GM23338 (cell line): ENCODE data around the gene MTMR6. TPM values are rescaled to one million over a fixed set of nuclear protein-coding genes. Genes with fewer than 3 reads are reported as not detected.

Source experiments
- ATAC-seq: fragments of 200-7000 bp; cut with Tn5 transposase; 3 replicates; pipeline ENCODE4 v1.9.1; 2020
- DNase-seq: peaks from one replicate; pipeline ENCODE4 v3.0.0-alpha.2; 2015; ENCODE audit warnings: low spot score
- H2AFZ ChIP-seq: fragments of 200-600 bp; sonication (generic); 2 replicates; pipeline ENCODE4 v1.8.0; 2016; ENCODE audit warnings: antibody characterized with exemption, mild to moderate bottlenecking, moderate library complexity
- H3F3A ChIP-seq: fragments of 200-600 bp; sonication (generic); replicated peaks from 2 replicates; pipeline ENCODE4 v1.8.0; 2017; ENCODE audit warnings: antibody characterized with exemption, mixed run types, low read depth
- H3K27ac ChIP-seq: fragments of 200-600 bp; sonication (generic); 2 replicates; pipeline ENCODE4 v1.6.1; 2016; ENCODE audit warnings: low read depth
- H3K27me3 ChIP-seq: fragments of 200-600 bp; sonication (generic); 2 replicates; pipeline ENCODE4 v1.8.0; 2016; ENCODE audit warnings: mild to moderate bottlenecking, mixed run types, moderate library complexity; ENCODE audit not compliant: insufficient read depth
- H3K36me3 ChIP-seq: fragments of 200-600 bp; sonication (generic); 2 replicates; pipeline ENCODE4 v1.8.0; 2016; ENCODE audit warnings: mild to moderate bottlenecking; ENCODE audit not compliant: insufficient read depth
- H3K4me1 ChIP-seq: fragments of 200-600 bp; sonication (generic); 2 replicates; pipeline ENCODE4 v1.8.0; 2016; ENCODE audit warnings: mild to moderate bottlenecking, moderate library complexity; ENCODE audit not compliant: insufficient read depth
- H3K4me2 ChIP-seq: fragments of 200-600 bp; sonication (generic); 2 replicates; pipeline ENCODE4 v1.7.1; 2017; ENCODE audit warnings: mixed run types
- H3K4me3 ChIP-seq: fragments of 200-600 bp; sonication (generic); 2 replicates; pipeline ENCODE4 v1.6.1; 2016; ENCODE audit warnings: mixed run types
- H3K79me2 ChIP-seq: fragments of 200-600 bp; sonication (generic); replicated peaks from 2 replicates; pipeline ENCODE4 v1.8.0; 2017; ENCODE audit warnings: mild to moderate bottlenecking; ENCODE audit not compliant: insufficient read depth
- H3K9me2 ChIP-seq: fragments of 200-600 bp; sonication (generic); 2 replicates; pipeline ENCODE4 v1.8.0; 2017; ENCODE audit not compliant: insufficient read depth
- H4K20me1 ChIP-seq: fragments of 200-600 bp; sonication (generic); replicated peaks from 2 replicates; pipeline ENCODE4 v1.8.0; 2017; ENCODE audit warnings: mild to moderate bottlenecking; ENCODE audit not compliant: insufficient read depth
- H3K27ac Mint-ChIP-seq: 2 replicates; pipeline ENCODE4 v1.8.0; 2020; ENCODE audit warnings: inconsistent platforms, mild to moderate bottlenecking, moderate library complexity, mixed read lengths
- H3K27me3 Mint-ChIP-seq: 3 replicates; pipeline ENCODE4 v1.8.0; 2022; ENCODE audit warnings: low read depth, mild to moderate bottlenecking, moderate library complexity, mixed read lengths, inconsistent platforms; ENCODE audit not compliant: insufficient read depth, poor library complexity
- H3K36me3 Mint-ChIP-seq: 3 replicates; pipeline ENCODE4 v1.8.0; 2021; ENCODE audit warnings: low read depth, mild to moderate bottlenecking, inconsistent platforms, moderate library complexity, mixed read lengths
- H3K4me1 Mint-ChIP-seq: 3 replicates; pipeline ENCODE4 v1.8.0; 2020; ENCODE audit warnings: mild to moderate bottlenecking, inconsistent platforms, mixed read lengths
- H3K4me3 Mint-ChIP-seq: 3 replicates; pipeline ENCODE4 v1.8.0; 2021; ENCODE audit warnings: moderate library complexity, mild to moderate bottlenecking, inconsistent platforms, mixed read lengths
- H3K9me3 Mint-ChIP-seq: 3 replicates; pipeline ENCODE4 v1.8.0; 2020; ENCODE audit warnings: moderate library complexity, mild to moderate bottlenecking, inconsistent platforms, mixed read lengths
- CREB1 ChIP-seq: fragments of 250-450 bp; sonication (Bioruptor Pico); IDR thresholded peaks from 2 replicates; pipeline ENCODE4 v1.5.0; 2020; ENCODE audit warnings: low read depth, mild to moderate bottlenecking, moderate library complexity
- CTCF ChIP-seq, 2 experiments: fragments of 200-600 bp in 1 of 2; sonication (generic) in 1 of 2; conservative IDR thresholded peaks; 2 replicates each; pipeline versions ENCODE4 v1.5.1 to v1.6.1; 2016 to 2017; ENCODE audit warnings: antibody characterized with exemption in 2 of 2, low read depth in 2 of 2, mild to moderate bottlenecking in 2 of 2, moderate library complexity in 1 of 2
- EZH2 ChIP-seq: fragments of 200-600 bp; sonication (generic); IDR thresholded peaks from one replicate; pipeline ENCODE4 v1.8.0; 2017; ENCODE audit warnings: antibody characterized with exemption, mild to moderate bottlenecking, low read depth; ENCODE audit not compliant: unreplicated experiment
- EZH2phosphoT487 ChIP-seq: fragments of 200-600 bp; sonication (generic); IDR thresholded peaks from one replicate; pipeline ENCODE4 v1.8.1; 2018; ENCODE audit warnings: antibody characterized with exemption; ENCODE audit not compliant: unreplicated experiment
- JUNB ChIP-seq: IDR thresholded peaks from one replicate; pipeline ENCODE4 v1.6.1; 2016; ENCODE audit warnings: antibody characterized with exemption; ENCODE audit not compliant: unreplicated experiment
- NANOG ChIP-seq: IDR thresholded peaks from 2 replicates; pipeline ENCODE4 v1.6.1; 2016; ENCODE audit warnings: antibody characterized with exemption, borderline replicate concordance
- POLR2AphosphoS5 ChIP-seq: IDR thresholded peaks from 2 replicates; pipeline ENCODE4 v1.6.1; 2016; ENCODE audit warnings: antibody characterized with exemption, low read depth
- REST ChIP-seq: IDR thresholded peaks from one replicate; pipeline ENCODE4 v1.6.1; 2018; ENCODE audit warnings: antibody characterized with exemption; ENCODE audit not compliant: unreplicated experiment
- STAT1 ChIP-seq: IDR thresholded peaks from one replicate; pipeline ENCODE4 v1.6.1; 2016; ENCODE audit warnings: antibody characterized with exemption; ENCODE audit not compliant: unreplicated experiment
- ZNF114 ChIP-seq: fragments of 250-450 bp; sonication (Bioruptor Pico); IDR thresholded peaks from 2 replicates; pipeline ENCODE4 v1.5.0; 2020; ENCODE audit warnings: mild to moderate bottlenecking, moderate library complexity
- ZNF331 ChIP-seq: fragments of 250-450 bp; sonication (Bioruptor Pico); IDR thresholded peaks from 2 replicates; pipeline ENCODE4 v1.5.0; 2020; ENCODE audit warnings: low read depth, mild to moderate bottlenecking, moderate library complexity
- polyA plus RNA-seq: library from polyadenylated mRNA; unstranded; fragments of >200 nt; fragmentation: Nextera tagmentation; extraction: Ambion mirVana; gene quantifications from 2 replicates; pipeline ENCODE4 v1.2.1, GENCODE V29; 2016
- total RNA-seq: library from RNA; depleted of rRNA; stranded (reverse); fragments of >200 nt; shearing (Covaris generic); gene quantifications from 2 replicates; pipeline ENCODE4 v1.2.3, GENCODE V29; 2014
- TF ChIP-seq, protein P1 (sequence below): fragments of 250-450 bp; sonication (Bioruptor Pico); IDR thresholded peaks from 2 replicates; pipeline ENCODE4 v1.5.0; 2020; ENCODE audit warnings: mild to moderate bottlenecking, moderate library complexity
- TF ChIP-seq, protein P2 (sequence below): IDR thresholded peaks from 2 replicates; pipeline ENCODE4 v1.6.1; 2016; ENCODE audit warnings: antibody characterized with exemption

Gene MTMR6
- total and polyA plus RNA-seq, 2 experiments from 2014 or later = 4.6 to 9.5 TPM

DNA sequence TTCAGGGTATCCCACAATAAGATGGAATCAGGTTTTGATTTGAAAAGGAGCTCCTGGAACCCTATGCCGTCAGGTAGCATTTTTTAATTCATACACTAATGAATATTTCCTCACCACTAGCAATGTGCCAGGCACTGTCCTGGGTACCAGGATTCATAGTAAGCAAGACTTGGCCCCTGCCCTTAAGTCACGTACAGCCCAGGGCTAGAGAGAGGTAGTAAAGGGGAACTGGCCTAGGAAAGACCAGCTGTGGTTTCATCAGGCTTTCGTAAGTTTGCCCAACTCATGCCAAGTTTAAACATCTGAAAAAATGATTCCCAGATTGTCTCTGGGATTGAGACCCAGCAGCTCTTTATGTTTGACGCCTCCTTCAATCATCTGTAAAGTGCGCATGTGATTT is 69.3 kb downstream of the MTMR6 start:
- Histone ChIP-seq H3K9me2 (no peaks in the 10 kb centered on the region; the same call in 1 of the 2 replicates), H3K36me3 (no peaks in the 10 kb centered on the region), H3F3A (no peaks in the 10 kb centered on the region), H3K4me1 (peaks cover 12% of the 10 kb centered on the region), H3K27ac (no peak overlapping the region), H3K79me2 (no peaks in the 10 kb centered on the region), H2AFZ (peak overlapping the region; percentile 73), H3K4me2 (no peak overlapping the region), H3K4me3 (no peak overlapping the region), H3K27me3 (no peaks in the 10 kb centered on the region), H4K20me1 (no peaks in the 10 kb centered on the region)
- no peak for TF ChIP-seq JUNB
- TF ChIP-seq ZNF331 (CRISPR knock-in tag) = no peak
- TF ChIP-seq, protein P1, sequence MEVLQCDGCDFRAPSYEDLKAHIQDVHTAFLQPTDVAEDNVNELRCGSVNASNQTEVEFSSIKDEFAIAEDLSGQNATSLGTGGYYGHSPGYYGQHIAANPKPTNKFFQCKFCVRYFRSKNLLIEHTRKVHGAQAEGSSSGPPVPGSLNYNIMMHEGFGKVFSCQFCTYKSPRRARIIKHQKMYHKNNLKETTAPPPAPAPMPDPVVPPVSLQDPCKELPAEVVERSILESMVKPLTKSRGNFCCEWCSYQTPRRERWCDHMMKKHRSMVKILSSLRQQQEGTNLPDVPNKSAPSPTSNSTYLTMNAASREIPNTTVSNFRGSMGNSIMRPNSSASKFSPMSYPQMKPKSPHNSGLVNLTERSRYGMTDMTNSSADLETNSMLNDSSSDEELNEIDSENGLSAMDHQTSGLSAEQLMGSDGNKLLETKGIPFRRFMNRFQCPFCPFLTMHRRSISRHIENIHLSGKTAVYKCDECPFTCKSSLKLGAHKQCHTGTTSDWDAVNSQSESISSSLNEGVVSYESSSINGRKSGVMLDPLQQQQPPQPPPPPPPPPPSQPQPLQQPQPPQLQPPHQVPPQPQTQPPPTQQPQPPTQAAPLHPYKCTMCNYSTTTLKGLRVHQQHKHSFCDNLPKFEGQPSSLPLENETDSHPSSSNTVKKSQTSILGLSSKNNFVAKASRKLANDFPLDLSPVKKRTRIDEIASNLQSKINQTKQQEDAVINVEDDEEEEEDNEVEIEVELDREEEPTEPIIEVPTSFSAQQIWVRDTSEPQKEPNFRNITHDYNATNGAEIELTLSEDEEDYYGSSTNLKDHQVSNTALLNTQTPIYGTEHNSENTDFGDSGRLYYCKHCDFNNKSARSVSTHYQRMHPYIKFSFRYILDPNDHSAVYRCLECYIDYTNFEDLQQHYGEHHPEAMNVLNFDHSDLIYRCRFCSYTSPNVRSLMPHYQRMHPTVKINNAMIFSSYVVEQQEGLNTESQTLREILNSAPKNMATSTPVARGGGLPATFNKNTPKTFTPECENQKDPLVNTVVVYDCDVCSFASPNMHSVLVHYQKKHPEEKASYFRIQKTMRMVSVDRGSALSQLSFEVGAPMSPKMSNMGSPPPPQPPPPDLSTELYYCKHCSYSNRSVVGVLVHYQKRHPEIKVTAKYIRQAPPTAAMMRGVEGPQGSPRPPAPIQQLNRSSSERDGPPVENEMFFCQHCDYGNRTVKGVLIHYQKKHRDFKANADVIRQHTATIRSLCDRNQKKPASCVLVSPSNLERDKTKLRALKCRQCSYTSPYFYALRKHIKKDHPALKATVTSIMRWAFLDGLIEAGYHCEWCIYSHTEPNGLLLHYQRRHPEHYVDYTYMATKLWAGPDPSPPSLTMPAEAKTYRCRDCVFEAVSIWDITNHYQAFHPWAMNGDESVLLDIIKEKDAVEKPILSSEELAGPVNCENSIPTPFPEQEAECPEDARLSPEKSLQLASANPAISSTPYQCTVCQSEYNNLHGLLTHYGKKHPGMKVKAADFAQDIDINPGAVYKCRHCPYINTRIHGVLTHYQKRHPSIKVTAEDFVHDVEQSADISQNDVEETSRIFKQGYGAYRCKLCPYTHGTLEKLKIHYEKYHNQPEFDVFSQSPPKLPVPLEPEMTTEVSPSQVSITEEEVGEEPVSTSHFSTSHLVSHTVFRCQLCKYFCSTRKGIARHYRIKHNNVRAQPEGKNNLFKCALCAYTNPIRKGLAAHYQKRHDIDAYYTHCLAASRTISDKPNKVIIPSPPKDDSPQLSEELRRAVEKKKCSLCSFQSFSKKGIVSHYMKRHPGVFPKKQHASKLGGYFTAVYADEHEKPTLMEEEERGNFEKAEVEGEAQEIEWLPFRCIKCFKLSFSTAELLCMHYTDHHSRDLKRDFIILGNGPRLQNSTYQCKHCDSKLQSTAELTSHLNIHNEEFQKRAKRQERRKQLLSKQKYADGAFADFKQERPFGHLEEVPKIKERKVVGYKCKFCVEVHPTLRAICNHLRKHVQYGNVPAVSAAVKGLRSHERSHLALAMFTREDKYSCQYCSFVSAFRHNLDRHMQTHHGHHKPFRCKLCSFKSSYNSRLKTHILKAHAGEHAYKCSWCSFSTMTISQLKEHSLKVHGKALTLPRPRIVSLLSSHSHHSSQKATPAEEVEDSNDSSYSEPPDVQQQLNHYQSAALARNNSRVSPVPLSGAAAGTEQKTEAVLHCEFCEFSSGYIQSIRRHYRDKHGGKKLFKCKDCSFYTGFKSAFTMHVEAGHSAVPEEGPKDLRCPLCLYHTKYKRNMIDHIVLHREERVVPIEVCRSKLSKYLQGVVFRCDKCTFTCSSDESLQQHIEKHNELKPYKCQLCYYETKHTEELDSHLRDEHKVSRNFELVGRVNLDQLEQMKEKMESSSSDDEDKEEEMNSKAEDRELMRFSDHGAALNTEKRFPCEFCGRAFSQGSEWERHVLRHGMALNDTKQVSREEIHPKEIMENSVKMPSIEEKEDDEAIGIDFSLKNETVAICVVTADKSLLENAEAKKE (CRISPR knock-in tag) = no peak
- no peak for TF ChIP-seq POLR2AphosphoS5
- TF ChIP-seq NANOG = no peak
- no peak for TF ChIP-seq STAT1
- TF ChIP-seq CREB1 (CRISPR knock-in tag) = no peak
- TF ChIP-seq, protein P2, sequence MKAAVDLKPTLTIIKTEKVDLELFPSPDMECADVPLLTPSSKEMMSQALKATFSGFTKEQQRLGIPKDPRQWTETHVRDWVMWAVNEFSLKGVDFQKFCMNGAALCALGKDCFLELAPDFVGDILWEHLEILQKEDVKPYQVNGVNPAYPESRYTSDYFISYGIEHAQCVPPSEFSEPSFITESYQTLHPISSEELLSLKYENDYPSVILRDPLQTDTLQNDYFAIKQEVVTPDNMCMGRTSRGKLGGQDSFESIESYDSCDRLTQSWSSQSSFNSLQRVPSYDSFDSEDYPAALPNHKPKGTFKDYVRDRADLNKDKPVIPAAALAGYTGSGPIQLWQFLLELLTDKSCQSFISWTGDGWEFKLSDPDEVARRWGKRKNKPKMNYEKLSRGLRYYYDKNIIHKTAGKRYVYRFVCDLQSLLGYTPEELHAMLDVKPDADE = no peak
- TF ChIP-seq REST = no peak
- no peak for TF ChIP-seq CTCF (conservative IDR thresholded peaks at IDR 0.05; ENCODE audit: low read depth in 2 of 2)
- no peak for TF ChIP-seq EZH2phosphoT487
- TF ChIP-seq EZH2 = no peak
- TF ChIP-seq ZNF114 (CRISPR knock-in tag) = no peak
- DNase-seq (no peak), ATAC-seq (no peak)
- peaks cover 11% of the 10 kb centered on the region for H3K4me1 Mint-ChIP-seq
- no peak overlapping the region for H3K4me3 Mint-ChIP-seq
- no peak overlapping the region for H3K27ac Mint-ChIP-seq
- H3K9me3 Mint-ChIP-seq = no peaks in the 10 kb centered on the region
- H3K36me3 Mint-ChIP-seq = no peaks in the 10 kb centered on the region
- H3K27me3 Mint-ChIP-seq = peaks cover 3% of the 10 kb centered on the region
